Parathyroid adenoma (tissue), 2 donors: ENCODE data around the gene SETD5.

Experiments used
- H2AFZ ChIP-seq: fragments of 300-600 bp; sonication (generic); one replicate; pipeline ENCODE4 v1.7.0; 2017; ENCODE audit warnings: antibody characterized with exemption, mild to moderate bottlenecking
- H3K27ac ChIP-seq: fragments of 300-600 bp; sonication (generic); one replicate; pipeline ENCODE4 v1.7.0; 2017
- H3K27me3 ChIP-seq: fragments of 300-600 bp; sonication (generic); one replicate; pipeline ENCODE4 v1.7.0; 2017; ENCODE audit warnings: low read length; ENCODE audit not compliant: control insufficient read depth, insufficient read depth
- H3K36me3 ChIP-seq: fragments of 300-600 bp; sonication (generic); one replicate; pipeline ENCODE4 v1.7.0; 2017; ENCODE audit warnings: low read length; ENCODE audit not compliant: control insufficient read depth, insufficient read depth
- H3K4me1 ChIP-seq: fragments of 300-600 bp; sonication (generic); one replicate; pipeline ENCODE4 v1.7.0; 2017; ENCODE audit warnings: control low read depth
- H3K4me2 ChIP-seq: fragments of 300-600 bp; sonication (generic); one replicate; pipeline ENCODE4 v1.7.0; 2017; ENCODE audit warnings: low read length
- H3K4me3 ChIP-seq: fragments of 300-600 bp; sonication (generic); one replicate; pipeline ENCODE4 v1.7.0; 2017; ENCODE audit warnings: low read depth, low read length
- H3K79me2 ChIP-seq: fragments of 300-600 bp; sonication (generic); one replicate; pipeline ENCODE4 v1.7.0; 2017; ENCODE audit warnings: control low read depth
- H3K9ac ChIP-seq: fragments of 300-600 bp; sonication (generic); one replicate; pipeline ENCODE4 v1.7.0; 2017; ENCODE audit warnings: mild to moderate bottlenecking
- H3K9me3 ChIP-seq: fragments of 300-600 bp; sonication (generic); one replicate; pipeline ENCODE4 v1.7.0; 2017; ENCODE audit warnings: low read length; ENCODE audit not compliant: control insufficient read depth
- TF ChIP-seq, protein P1 (sequence below): fragments of 300-600 bp; sonication (generic); IDR thresholded peaks from one replicate; pipeline ENCODE4 v1.7.0; 2017; ENCODE audit warnings: antibody characterized with exemption, mild to moderate bottlenecking
- donor health status: primary hyperparathyroidism.

Gene SETD5

DNA sequence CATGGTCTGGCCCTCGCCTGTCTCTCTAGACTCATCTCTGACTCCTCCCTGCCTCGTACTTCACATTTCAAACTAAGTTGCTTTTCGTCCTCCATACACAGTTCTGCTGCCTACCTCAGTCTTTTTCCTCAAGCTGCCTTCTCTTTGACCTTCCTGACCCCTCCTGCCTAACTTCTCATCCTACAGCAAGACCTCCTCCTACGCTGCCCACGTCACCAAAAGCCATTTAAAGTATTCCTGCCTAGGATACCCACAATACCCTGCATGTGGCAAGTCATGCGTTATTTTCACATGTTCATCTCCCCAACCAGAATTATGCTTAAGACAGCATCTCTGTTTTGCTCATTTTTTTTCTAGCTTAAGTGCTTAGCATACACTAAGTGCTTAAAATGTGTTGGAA, 99.5 kb downstream of the SETD5 start:
- Histone ChIP-seq H3K27ac (no peak overlapping the region), H3K27me3 (no peaks in the 10 kb centered on the region), H2AFZ (no peak overlapping the region), H3K4me2 (no peak overlapping the region), H3K36me3 (no peaks in the 10 kb centered on the region), H3K9ac (no peak overlapping the region), H3K79me2 (no peaks in the 10 kb centered on the region), H3K4me3 (no peak overlapping the region), H3K4me1 (no peaks in the 10 kb centered on the region), H3K9me3 (no peaks in the 10 kb centered on the region)
- TF ChIP-seq, protein P1, sequence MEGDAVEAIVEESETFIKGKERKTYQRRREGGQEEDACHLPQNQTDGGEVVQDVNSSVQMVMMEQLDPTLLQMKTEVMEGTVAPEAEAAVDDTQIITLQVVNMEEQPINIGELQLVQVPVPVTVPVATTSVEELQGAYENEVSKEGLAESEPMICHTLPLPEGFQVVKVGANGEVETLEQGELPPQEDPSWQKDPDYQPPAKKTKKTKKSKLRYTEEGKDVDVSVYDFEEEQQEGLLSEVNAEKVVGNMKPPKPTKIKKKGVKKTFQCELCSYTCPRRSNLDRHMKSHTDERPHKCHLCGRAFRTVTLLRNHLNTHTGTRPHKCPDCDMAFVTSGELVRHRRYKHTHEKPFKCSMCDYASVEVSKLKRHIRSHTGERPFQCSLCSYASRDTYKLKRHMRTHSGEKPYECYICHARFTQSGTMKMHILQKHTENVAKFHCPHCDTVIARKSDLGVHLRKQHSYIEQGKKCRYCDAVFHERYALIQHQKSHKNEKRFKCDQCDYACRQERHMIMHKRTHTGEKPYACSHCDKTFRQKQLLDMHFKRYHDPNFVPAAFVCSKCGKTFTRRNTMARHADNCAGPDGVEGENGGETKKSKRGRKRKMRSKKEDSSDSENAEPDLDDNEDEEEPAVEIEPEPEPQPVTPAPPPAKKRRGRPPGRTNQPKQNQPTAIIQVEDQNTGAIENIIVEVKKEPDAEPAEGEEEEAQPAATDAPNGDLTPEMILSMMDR: no peak

DNA sequence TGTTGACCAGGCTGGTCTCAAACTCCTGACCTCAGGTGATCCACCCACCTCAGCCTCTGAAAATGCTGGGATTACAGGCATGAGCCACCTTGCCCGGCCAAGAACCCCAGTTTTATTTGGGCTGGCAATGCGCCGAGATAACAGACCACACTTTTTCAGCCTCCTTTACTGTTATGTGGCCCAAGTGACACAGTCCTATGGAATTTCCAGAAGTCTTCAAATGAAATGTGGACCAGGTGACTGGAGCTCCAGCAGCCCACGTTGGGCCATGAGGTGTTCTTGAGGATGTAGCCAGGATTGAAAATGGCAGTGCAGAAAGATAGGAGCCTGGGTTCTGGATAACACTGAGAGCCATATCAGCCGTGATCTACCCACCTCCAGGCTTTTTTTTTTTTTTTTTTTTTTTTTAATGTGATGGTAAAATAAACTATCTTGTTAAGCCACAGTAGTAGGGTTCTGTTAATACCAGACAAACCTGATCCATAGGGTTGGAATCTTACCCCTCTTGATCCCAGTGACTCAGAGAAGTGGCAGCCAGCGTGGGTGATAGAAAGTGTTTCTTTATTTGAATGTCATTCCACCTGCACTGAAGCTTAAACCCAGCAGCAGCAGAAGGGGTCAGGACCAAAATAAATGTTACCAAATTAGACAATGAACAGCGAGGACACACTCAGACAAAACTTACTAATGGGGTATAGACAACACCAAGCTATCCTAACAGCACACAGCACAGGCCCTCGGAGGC, 100.6 kb downstream of the SETD5 start:
- no peaks in the 10 kb centered on the region for H3K4me1 ChIP-seq
- TF ChIP-seq, protein P1: no peak
- no peak overlapping the region for H3K4me3 ChIP-seq
- no peaks in the 10 kb centered on the region for H3K27me3 ChIP-seq
- H3K4me2 ChIP-seq: no peak overlapping the region
- no peaks in the 10 kb centered on the region for H3K9me3 ChIP-seq
- H3K27ac ChIP-seq: no peak overlapping the region
- H3K36me3 ChIP-seq: no peaks in the 10 kb centered on the region
- H2AFZ ChIP-seq: no peak overlapping the region
- H3K79me2 ChIP-seq: no peaks in the 10 kb centered on the region
- H3K9ac ChIP-seq: no peak overlapping the region

DNA sequence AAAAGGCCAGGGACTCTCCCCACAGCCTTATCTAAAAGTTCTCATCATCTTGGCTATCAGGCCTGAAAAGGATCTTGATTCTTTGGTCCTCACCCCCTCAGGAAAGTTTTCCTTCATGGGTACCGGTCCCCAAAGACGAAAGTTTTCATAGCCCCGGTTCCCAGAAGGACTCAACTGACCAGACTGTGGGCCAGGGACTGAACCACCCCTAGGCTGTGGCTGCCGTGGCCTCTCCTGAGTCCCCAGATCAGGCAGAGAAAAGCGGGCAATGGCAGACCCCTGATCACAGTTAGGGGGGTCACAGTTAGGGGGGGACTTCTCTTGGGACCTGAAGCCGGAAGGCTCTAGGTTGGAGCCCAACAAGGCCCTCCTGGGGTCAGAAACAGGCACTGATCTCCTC, 101.4 kb downstream of the SETD5 start:
- H3K4me3 ChIP-seq: no peak overlapping the region
- H3K27me3 ChIP-seq: no peaks in the 10 kb centered on the region
- TF ChIP-seq, protein P1: no peak
- no peaks in the 10 kb centered on the region for H3K36me3 ChIP-seq
- H2AFZ ChIP-seq: no peak overlapping the region
- no peak overlapping the region for H3K9ac ChIP-seq
- no peaks in the 10 kb centered on the region for H3K4me1 ChIP-seq
- H3K4me2 ChIP-seq: no peak overlapping the region
- no peaks in the 10 kb centered on the region for H3K9me3 ChIP-seq
- H3K79me2 ChIP-seq: peaks cover 2% of the 10 kb centered on the region
- H3K27ac ChIP-seq: no peak overlapping the region

DNA sequence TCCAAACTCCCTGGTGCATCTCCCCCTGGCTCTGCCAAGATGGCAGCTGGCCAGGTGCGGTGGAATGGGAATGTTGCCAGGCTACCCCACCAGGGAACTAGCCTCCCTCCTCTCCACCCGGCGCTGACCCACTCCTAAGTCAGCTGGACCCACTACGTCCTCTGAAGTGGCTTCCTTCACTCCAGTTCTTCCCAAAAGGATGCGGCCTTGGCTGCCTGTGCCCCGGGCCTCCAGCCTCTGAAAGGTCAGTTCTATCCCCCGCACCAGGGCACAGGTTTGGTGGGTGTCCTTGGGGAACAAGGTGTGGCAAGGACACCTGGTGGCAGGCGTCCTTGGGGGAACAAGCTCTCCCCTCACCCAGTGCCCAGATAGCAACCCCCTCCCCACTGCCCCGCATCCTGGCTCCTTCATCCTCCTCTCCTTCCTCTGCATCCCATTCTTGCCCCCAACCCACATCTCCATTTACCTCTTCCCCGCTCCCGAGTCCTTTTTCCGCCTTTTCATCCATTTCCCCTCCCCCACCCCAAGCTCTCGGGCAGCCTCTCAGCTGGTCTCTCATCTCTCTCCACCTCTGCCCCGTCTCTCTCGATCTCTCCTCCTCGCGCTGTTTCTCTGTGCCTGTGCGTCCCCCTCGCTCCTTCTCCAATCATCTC, 102.2 kb downstream of the SETD5 start:
- H3K4me2 ChIP-seq: no peak overlapping the region
- no peak overlapping the region for H3K4me3 ChIP-seq
- no peaks in the 10 kb centered on the region for H3K36me3 ChIP-seq
- H3K79me2 ChIP-seq: peaks cover 2% of the 10 kb centered on the region
- TF ChIP-seq, protein P1: no peak
- no peaks in the 10 kb centered on the region for H3K9me3 ChIP-seq
- H3K27me3 ChIP-seq: no peaks in the 10 kb centered on the region
- no peak overlapping the region for H3K9ac ChIP-seq
- H2AFZ ChIP-seq: no peak overlapping the region
- no peaks in the 10 kb centered on the region for H3K4me1 ChIP-seq
- H3K27ac ChIP-seq: no peak overlapping the region
